NCI-H128 (cell line): ENCODE results near the gene NPAS3.

ENCODE experiments used
- DNase-seq: peaks from one replicate; lab custom pipeline; 2025; ENCODE audit not compliant: unreplicated experiment; lab: John Stamatoyannopoulos, UW

Gene NPAS3

GRCh38 chr14:33661101-33661500 is 722.4 kb downstream of the NPAS3 start:
- DNase-seq: no peak

GRCh38 chr14:33668066-33668465 is 729.4 kb downstream of the NPAS3 start:
- no peak for DNase-seq

GRCh38 chr14:33669111-33669510 is 730.4 kb downstream of the NPAS3 start:
- no peak for DNase-seq

GRCh38 chr14:33670235-33670634 is 731.6 kb downstream of the NPAS3 start:
- DNase-seq: no peak

GRCh38 chr14:33671556-33671955 is 732.9 kb downstream of the NPAS3 start:
- no peak for DNase-seq

GRCh38 chr14:33674927-33675326 is 736.2 kb downstream of the NPAS3 start:
- no peak for DNase-seq

GRCh38 chr14:33675415-33676130 is 736.9 kb downstream of the NPAS3 start:
- no peak for DNase-seq

- DNase-seq: no peak
These were observed 737.5 kb downstream of the NPAS3 start for GRCh38 chr14:33676135-33676566.

- DNase-seq: no peak
These were observed 738.2 kb downstream of the NPAS3 start for GRCh38 chr14:33676891-33677290.

GRCh38 chr14:33678005-33678404 is 739.3 kb downstream of the NPAS3 start:
- DNase-seq: no peak

GRCh38 chr14:33679025-33679424 is 740.3 kb downstream of the NPAS3 start:
- no peak for DNase-seq

GRCh38 chr14:33679461-33680225 is 741.0 kb downstream of the NPAS3 start:
- DNase-seq: no peak

- DNase-seq: no peak
These were observed 742.2 kb downstream of the NPAS3 start for GRCh38 chr14:33680873-33681272.

- no peak for DNase-seq
These were observed 744.1 kb downstream of the NPAS3 start for GRCh38 chr14:33682760-33683159.

GRCh38 chr14:33685026-33685425 is 746.3 kb downstream of the NPAS3 start:
- DNase-seq: no peak

- DNase-seq: no peak
These were observed 747.0 kb downstream of the NPAS3 start for GRCh38 chr14:33685698-33686097.

GRCh38 chr14:33686218-33686617 is 747.5 kb downstream of the NPAS3 start:
- DNase-seq: no peak

- no peak for DNase-seq
These were observed 748.2 kb downstream of the NPAS3 start for GRCh38 chr14:33686856-33687255.

GRCh38 chr14:33689680-33690079 is 751.0 kb downstream of the NPAS3 start:
- DNase-seq: no peak

GRCh38 chr14:33691907-33692306 is 753.2 kb downstream of the NPAS3 start:
- no peak for DNase-seq

- DNase-seq: no peak
These were observed 754.1 kb downstream of the NPAS3 start for GRCh38 chr14:33692762-33693161.

GRCh38 chr14:33693237-33693636 is 754.6 kb downstream of the NPAS3 start:
- DNase-seq: no peak
